IPS-18c (cell line): ENCODE measurements around the gene PTPRD.
A peak's percentile ranks its signal among the peaks of the same experiment; 100 is the strongest.

ENCODE experiments used
- H3K4me3 ChIP-seq: 2 replicates; pipeline ENCODE4 v1.7.0; 2013; ENCODE audit warnings: low read depth, mild to moderate bottlenecking, low read length, moderate library complexity; ENCODE audit not compliant: insufficient read depth
- H3K9me3 ChIP-seq: one replicate; pipeline ENCODE4 v1.6.1; 2013; ENCODE audit warnings: mild to moderate bottlenecking, low read length, moderate library complexity; ENCODE audit not compliant: control insufficient read depth, insufficient read depth

The PTPRD gene

GRCh38 chr9:9612755-9613154, 1000.0 kb downstream of the PTPRD start:
- Histone ChIP-seq H3K4me3 (no peak overlapping the region), H3K9me3 (no peaks in the 10 kb centered on the region)

- Histone ChIP-seq H3K9me3 (no peaks in the 10 kb centered on the region), H3K4me3 (no peak overlapping the region)
Measured at GRCh38 chr9:9612270-9612669, 1000.5 kb downstream of the PTPRD start.

- Histone ChIP-seq H3K9me3 (no peaks in the 10 kb centered on the region), H3K4me3 (no peak overlapping the region)
Measured at GRCh38 chr9:9605681-9606080, 1007.1 kb downstream of the PTPRD start.

- Histone ChIP-seq H3K4me3 (no peak overlapping the region), H3K9me3 (no peaks in the 10 kb centered on the region)
Measured at GRCh38 chr9:9603345-9603744, 1009.5 kb downstream of the PTPRD start.

GRCh38 chr9:9598723-9599122, 1014.1 kb downstream of the PTPRD start:
- Histone ChIP-seq H3K9me3 (no peaks in the 10 kb centered on the region), H3K4me3 (no peak overlapping the region)

GRCh38 chr9:9592104-9592503, 1020.7 kb downstream of the PTPRD start:
- H3K4me3 ChIP-seq, result no peak overlapping the region
- peaks cover 5% of the 10 kb centered on the region for H3K9me3 ChIP-seq

- Histone ChIP-seq H3K4me3 (no peak overlapping the region), H3K9me3 (no peaks in the 10 kb centered on the region)
Measured at GRCh38 chr9:9585920-9586319, 1026.9 kb downstream of the PTPRD start.

- Histone ChIP-seq H3K4me3 (no peak overlapping the region), H3K9me3 (no peaks in the 10 kb centered on the region)
Measured at GRCh38 chr9:9574080-9574479, 1038.7 kb downstream of the PTPRD start.

- Histone ChIP-seq H3K9me3 (no peaks in the 10 kb centered on the region), H3K4me3 (no peak overlapping the region)
Measured at GRCh38 chr9:9565700-9566099, 1047.1 kb downstream of the PTPRD start.

GRCh38 chr9:9563817-9564216, 1049.0 kb downstream of the PTPRD start:
- Histone ChIP-seq H3K9me3 (no peaks in the 10 kb centered on the region), H3K4me3 (no peak overlapping the region)

- Histone ChIP-seq H3K9me3 (no peaks in the 10 kb centered on the region), H3K4me3 (no peak overlapping the region)
Measured at GRCh38 chr9:9560382-9561035, 1052.3 kb downstream of the PTPRD start.

- Histone ChIP-seq H3K9me3 (no peaks in the 10 kb centered on the region), H3K4me3 (no peak overlapping the region)
Measured at GRCh38 chr9:9558907-9559306, 1053.9 kb downstream of the PTPRD start.

GRCh38 chr9:9557804-9558334, 1054.9 kb downstream of the PTPRD start:
- Histone ChIP-seq H3K9me3 (no peaks in the 10 kb centered on the region), H3K4me3 (peak overlapping the region; percentile 29)

GRCh38 chr9:9556865-9557803, 1055.7 kb downstream of the PTPRD start:
- Histone ChIP-seq H3K4me3 (peak overlapping the region; percentile 29), H3K9me3 (no peaks in the 10 kb centered on the region)

GRCh38 chr9:9552665-9553064, 1060.1 kb downstream of the PTPRD start:
- Histone ChIP-seq H3K9me3 (no peaks in the 10 kb centered on the region), H3K4me3 (no peak overlapping the region)

GRCh38 chr9:9538766-9539165, 1074.0 kb downstream of the PTPRD start:
- no peak overlapping the region for H3K4me3 ChIP-seq
- H3K9me3 ChIP-seq, result no peaks in the 10 kb centered on the region

GRCh38 chr9:9538356-9538755, 1074.4 kb downstream of the PTPRD start:
- Histone ChIP-seq H3K4me3 (no peak overlapping the region), H3K9me3 (no peaks in the 10 kb centered on the region)

- no peak overlapping the region for H3K4me3 ChIP-seq
- H3K9me3 ChIP-seq, result no peaks in the 10 kb centered on the region
Measured at GRCh38 chr9:9536523-9536922, 1076.3 kb downstream of the PTPRD start.
